ENCODE results near the gene HUWE1. TPM values are rescaled to one million over a fixed set of nuclear protein-coding genes. Genes with fewer than 3 reads are reported as not detected.

The HUWE1 gene
- total RNA-seq, 2 experiments from 2014 or later = 416 to 427 TPM

DNA sequence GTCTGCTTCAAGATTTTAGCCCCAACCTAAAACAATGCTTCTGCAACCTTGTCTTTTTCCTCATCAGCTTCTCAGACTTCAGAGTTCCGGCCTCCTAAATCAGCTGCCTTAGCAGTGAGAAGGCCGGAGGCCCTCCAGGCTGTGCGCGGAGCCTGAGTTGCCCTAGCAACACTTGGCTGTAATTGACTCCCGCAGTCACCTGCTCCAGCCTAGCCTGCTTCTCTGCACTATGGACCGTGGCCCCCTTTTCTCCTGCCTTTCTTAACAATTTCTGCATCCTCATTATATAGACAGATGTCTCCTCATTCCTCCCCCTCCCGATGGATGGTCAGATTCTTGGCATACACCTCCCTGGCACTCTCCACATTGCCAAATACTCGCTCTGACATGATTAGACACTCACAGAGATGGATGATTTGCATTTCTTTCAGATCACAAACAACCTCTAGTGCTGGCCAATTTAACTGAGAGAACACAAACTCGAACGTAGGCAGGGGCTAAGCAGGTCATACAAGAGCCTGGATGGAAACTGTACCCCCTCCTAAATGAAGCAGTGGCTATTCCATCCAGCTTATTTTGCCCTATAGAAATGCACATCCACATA, 9.5 kb upstream of the HUWE1 start:
- ChIA-PET CTCF (no interaction called here), POLR2A (no interaction called here)

DNA sequence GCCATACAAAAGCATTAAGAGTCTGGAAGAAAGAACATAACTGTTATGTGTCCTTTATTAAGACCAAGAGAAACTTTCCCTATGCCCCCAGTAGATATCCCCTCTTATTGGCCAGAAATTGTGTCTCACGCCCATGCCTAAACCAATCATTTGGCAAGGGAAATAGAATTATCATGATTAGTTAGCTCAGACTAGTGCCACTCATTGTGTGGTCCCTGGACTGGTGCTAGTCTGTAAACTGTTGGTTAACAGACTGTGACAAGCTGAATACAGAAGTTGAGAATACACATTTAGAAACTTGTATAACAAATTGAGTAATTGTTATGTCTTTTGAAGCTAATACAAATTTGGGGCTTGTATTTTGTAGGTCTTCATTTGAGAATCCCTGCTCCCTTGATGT, 8.1 kb upstream of the HUWE1 start:
- ChIA-PET POLR2A (interaction anchor here (0.6 kb wide), 1 partner anchor 131 kb away, joined by 6 read pairs; no protein-coding TSS in a partner anchor), CTCF (no interaction called here)

- ChIA-PET POLR2A (no interaction called here), CTCF (no interaction called here)
These were observed 1.8 kb upstream of the HUWE1 start for GRCh38 chrX:53688300-53688699.

GRCh38 chrX:53685711-53686110, 808 bp downstream of the HUWE1 start:
- ChIA-PET CTCF (interaction anchor here (4.4 kb wide), 1 partner anchor 29 kb away, joined by 30 read pairs; no protein-coding TSS in a partner anchor), POLR2A (interaction anchor here (1.4 to 1.9 kb wide), 4 partner anchors 10 to 48 kb away, joined by 7 to 38 read pairs (median 9); no protein-coding TSS in a partner anchor)

- POLR2A ChIA-PET = interaction anchor here (0.5 to 3.3 kb wide), 7 partner anchors 23 to 378 kb away, joined by 4 to 36 read pairs (median 6); no protein-coding TSS in a partner anchor
These were observed 1.9 kb downstream of the HUWE1 start for GRCh38 chrX:53684415-53685192.

GRCh38 chrX:53683556-53684414, 2.7 kb downstream of the HUWE1 start:
- ChIA-PET CTCF (interaction anchor here (0.9 to 4.4 kb wide), 2 partner anchors 31 to 50 kb away, joined by 3 to 30 read pairs; no protein-coding TSS in a partner anchor), POLR2A (interaction anchor here (0.5 to 3.3 kb wide), 9 partner anchors 24 to 379 kb away, joined by 3 to 36 read pairs (median 6); no protein-coding TSS in a partner anchor)

More at GRCh38 chrX:53684415-53685192, 1.9 kb downstream of the HUWE1 start:
- CTCF ChIA-PET = interaction anchor here (0.9 to 4.4 kb wide), 2 partner anchors 31 to 49 kb away, joined by 3 to 30 read pairs; no protein-coding TSS in a partner anchor

- ChIA-PET POLR2A (interaction anchor here (1.0 to 3.3 kb wide), 2 partner anchors 33 to 56 kb away, joined by 9 to 36 read pairs; no protein-coding TSS in a partner anchor), CTCF (interaction anchor here (4.4 kb wide), 1 partner anchor 32 kb away, joined by 30 read pairs; no protein-coding TSS in a partner anchor)
These were observed 3.5 kb downstream of the HUWE1 start for GRCh38 chrX:53682885-53683555.

DNA sequence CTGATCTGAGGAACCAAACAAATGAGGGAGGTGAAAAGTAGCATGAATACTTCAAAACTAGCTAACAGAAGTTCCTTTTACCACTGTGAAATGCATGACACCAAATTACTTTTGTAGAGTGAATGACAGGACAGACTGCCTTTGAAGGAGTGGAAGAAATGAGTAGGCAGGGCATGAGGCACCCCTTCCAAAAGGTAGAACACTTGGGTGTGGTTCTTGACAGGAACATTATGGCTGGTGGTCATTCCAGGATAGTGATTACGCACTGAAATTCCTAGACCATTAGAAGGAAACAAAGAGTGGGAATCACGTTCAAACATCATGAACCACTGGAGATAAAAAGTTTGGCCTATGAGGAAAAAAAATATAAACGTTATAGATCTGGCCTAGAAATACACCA, 4.9 kb downstream of the HUWE1 start:
- ChIA-PET CTCF (interaction anchor here (1.2 kb wide), 1 partner anchor 31 kb away, joined by 4 read pairs; no protein-coding TSS in a partner anchor), POLR2A (interaction anchor here (0.6 to 1.1 kb wide), 2 partner anchors 35 to 54 kb away, joined by 4 to 7 read pairs; no protein-coding TSS in a partner anchor)

DNA sequence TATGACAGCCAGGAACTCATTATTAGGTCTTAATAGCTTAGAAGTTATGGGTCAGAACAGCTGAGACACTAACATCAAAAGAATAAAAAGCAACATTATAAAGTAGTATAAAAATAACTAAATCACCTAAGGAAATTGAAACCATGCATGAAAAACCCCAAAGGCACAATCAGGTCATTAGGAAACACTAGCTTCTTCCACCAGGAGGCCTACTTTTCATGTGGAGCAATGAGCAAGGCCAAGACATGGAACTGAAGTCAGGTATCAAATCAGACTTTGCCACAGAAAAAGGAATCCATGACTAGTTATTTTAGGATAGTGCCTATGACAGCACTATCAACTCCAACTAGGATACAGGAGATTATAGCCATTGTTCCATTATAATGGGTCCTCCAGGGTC, 7.9 kb downstream of the HUWE1 start:
- ChIA-PET POLR2A (no interaction called here), CTCF (no interaction called here)

DNA sequence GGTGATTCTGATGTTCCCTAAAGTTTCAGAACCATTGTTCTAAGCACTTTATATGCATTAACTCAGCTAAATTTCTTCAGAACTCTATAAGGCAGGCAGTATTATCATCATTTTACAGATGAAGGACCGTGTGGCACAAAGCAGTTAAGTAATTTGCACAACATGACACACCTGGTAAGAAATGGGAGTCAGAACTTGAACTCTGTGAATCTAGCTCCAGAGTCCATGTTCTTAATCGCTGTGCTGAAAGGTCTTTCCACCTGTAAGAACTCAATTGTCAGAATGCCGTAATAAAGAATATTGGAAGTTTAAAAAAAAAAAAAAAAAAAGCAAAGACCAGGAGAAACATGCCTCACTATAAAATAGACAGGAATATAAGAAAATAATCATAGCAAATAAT, 9.2 kb downstream of the HUWE1 start:
- ChIA-PET CTCF (no interaction called here), POLR2A (interaction anchor here (0.7 kb wide), 1 partner anchor 42 kb away, joined by 3 read pairs; no protein-coding TSS in a partner anchor)

GRCh38 chrX:53674581-53674980, 11.9 kb downstream of the HUWE1 start:
- ChIA-PET POLR2A (interaction anchor here (2.0 kb wide), 1 partner anchor 12 kb away, joined by 7 read pairs; the partner anchor contains the start of gene HUWE1), CTCF (no interaction called here)

DNA sequence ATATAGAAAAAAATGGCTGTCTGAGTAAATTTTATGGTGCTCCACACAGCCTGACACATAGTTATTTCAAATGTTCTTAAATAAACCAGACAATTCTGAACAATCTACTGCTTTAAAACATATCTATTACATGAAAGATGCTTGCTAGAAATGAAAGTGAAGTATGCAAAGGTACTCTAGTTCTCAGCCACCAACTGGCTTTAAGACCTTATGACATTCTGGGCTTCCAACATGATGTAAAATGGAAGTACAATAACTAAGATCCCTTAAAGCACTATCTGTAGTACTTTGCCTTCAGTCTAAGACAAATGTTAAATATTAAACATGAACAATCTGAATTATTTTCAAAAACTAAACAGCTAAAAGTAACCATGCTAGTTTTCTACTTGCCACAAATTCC, 17.3 kb downstream of the HUWE1 start:
- ChIA-PET CTCF (no interaction called here), POLR2A (no interaction called here)

- ChIA-PET POLR2A (no interaction called here), CTCF (no interaction called here)
These were observed 20.3 kb downstream of the HUWE1 start for GRCh38 chrX:53666171-53666570.

DNA sequence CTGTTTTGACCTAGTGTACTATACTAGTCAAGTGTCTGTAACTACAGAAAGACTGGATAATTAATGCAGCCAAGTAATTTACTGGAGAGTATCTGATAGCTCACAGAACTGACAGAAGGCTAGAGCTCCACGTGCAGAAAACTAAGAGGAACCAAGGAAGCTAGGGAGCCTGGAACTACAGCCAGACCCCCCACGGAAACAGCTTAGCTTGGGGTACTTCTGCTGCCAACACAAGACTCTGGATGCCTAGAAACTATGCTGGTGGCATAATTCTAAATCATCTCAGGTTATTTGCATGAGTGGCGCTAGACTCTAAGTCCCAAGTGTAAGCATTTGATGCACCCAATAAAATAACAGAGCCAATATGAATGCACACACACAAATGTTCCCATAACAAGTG, 26.5 kb downstream of the HUWE1 start:
- ChIA-PET CTCF (no interaction called here), POLR2A (no interaction called here)

GRCh38 chrX:53659039-53659438, 27.5 kb downstream of the HUWE1 start:
- POLR2A ChIA-PET = no interaction called here
- CTCF ChIA-PET = no interaction called here

DNA sequence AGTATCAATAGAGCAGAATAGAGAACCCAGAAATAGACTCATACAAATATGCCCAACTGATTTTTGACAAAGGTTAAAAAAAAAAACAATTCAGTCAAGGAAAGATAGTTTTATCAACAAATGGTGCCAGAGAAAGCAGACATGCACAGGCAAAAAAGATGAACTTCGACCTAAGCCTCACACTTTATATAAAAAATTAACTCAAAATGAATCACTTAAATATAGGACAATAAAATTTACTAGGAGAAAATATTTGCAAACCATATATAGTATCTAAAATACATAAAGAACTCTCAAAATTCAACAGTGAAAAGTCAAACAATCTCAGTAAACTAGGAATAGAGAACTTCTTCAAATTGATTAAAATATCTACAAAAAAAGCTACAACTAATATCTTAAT, 29.7 kb downstream of the HUWE1 start:
- CTCF ChIA-PET = no interaction called here
- POLR2A ChIA-PET = no interaction called here

GRCh38 chrX:53654376-53654775, 32.1 kb downstream of the HUWE1 start:
- ChIA-PET CTCF (no interaction called here), POLR2A (no interaction called here)

GRCh38 chrX:53644751-53645150, 41.8 kb downstream of the HUWE1 start:
- ChIA-PET POLR2A (interaction anchor here (0.5 to 0.6 kb wide), 2 partner anchors 19 to 39 kb away, joined by 3 to 10 read pairs; no protein-coding TSS in a partner anchor), CTCF (no interaction called here)

- CTCF ChIA-PET = no interaction called here
- POLR2A ChIA-PET = no interaction called here
These were observed 44.2 kb downstream of the HUWE1 start for GRCh38 chrX:53642337-53642736.

Data from activated CD8-positive, alpha-beta memory T cell treated with anti-CD3 and anti-CD28 coated beads for 36 hours (primary cell).